Measurements from ENCODE around the gene SAP130. TPM values are rescaled to one million over a fixed set of nuclear protein-coding genes. Genes with fewer than 3 reads are reported as not detected.
A peak's percentile ranks its signal among the peaks of the same experiment; 100 is the strongest.

SAP130 gene
- total RNA-seq, 1 donor from 2014 or later: 14.2 TPM

DNA sequence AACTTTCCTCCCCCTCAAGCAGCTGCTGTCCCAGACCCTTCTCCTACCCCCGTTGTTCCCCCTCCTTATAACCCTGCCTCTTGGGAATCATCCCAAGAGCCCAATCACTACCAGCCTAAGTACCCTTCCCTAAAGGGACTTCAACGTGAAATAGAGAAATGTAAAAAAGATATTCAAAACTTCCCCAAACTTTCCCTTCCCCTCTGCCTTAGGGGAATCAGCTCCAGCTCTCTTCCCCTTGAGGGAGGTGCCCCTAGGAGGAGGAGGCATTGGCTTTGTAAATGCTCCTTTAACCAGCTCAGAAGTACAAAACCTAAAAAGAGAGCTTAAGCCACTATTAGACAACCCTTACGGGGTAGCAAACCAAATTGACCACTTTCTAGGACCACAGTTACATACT, 10.6 kb upstream of the SAP130 start:
- no peaks in the 10 kb centered on the region for H3K4me1 ChIP-seq
- no peak for DNase-seq (ENCODE audit: extremely low spot score in 2 of 2)
- no peaks in the 10 kb centered on the region for H3K36me3 ChIP-seq
- H3K27ac ChIP-seq: no peak overlapping the region
- H3K4me3 ChIP-seq: no peak overlapping the region
- H3K9me3 ChIP-seq: peaks cover 20% of the 10 kb centered on the region
- TF ChIP-seq POLR2A (IDR thresholded peaks at IDR 0.05) (no peak), POLR2AphosphoS5 (IDR thresholded peaks at IDR 0.05; ENCODE audit: insufficient read depth in 1 of 2, low read depth in 1 of 2) (no peak)
- TF ChIP-seq, protein P1, sequence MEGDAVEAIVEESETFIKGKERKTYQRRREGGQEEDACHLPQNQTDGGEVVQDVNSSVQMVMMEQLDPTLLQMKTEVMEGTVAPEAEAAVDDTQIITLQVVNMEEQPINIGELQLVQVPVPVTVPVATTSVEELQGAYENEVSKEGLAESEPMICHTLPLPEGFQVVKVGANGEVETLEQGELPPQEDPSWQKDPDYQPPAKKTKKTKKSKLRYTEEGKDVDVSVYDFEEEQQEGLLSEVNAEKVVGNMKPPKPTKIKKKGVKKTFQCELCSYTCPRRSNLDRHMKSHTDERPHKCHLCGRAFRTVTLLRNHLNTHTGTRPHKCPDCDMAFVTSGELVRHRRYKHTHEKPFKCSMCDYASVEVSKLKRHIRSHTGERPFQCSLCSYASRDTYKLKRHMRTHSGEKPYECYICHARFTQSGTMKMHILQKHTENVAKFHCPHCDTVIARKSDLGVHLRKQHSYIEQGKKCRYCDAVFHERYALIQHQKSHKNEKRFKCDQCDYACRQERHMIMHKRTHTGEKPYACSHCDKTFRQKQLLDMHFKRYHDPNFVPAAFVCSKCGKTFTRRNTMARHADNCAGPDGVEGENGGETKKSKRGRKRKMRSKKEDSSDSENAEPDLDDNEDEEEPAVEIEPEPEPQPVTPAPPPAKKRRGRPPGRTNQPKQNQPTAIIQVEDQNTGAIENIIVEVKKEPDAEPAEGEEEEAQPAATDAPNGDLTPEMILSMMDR (IDR thresholded peaks at IDR 0.05): no peak
- H3K27me3 ChIP-seq: no peaks in the 10 kb centered on the region
- intact Hi-C loops (cut with DNase I): no loop called here

GRCh38 chr2:128037649-128038048, 9.8 kb upstream of the SAP130 start:
- Histone ChIP-seq H3K9me3 (peaks cover 15% of the 10 kb centered on the region), H3K27me3 (no peaks in the 10 kb centered on the region), H3K27ac (no peak overlapping the region), H3K36me3 (no peaks in the 10 kb centered on the region), H3K4me1 (no peaks in the 10 kb centered on the region), H3K4me3 (no peak overlapping the region)
- DNase-seq (ENCODE audit: extremely low spot score in 2 of 2): no peak
- TF ChIP-seq POLR2A (IDR thresholded peaks at IDR 0.05) (no peak), POLR2AphosphoS5 (IDR thresholded peaks at IDR 0.05; ENCODE audit: insufficient read depth in 1 of 2, low read depth in 1 of 2) (no peak)
- TF ChIP-seq, protein P1 (IDR thresholded peaks at IDR 0.05): no peak
- intact Hi-C loops (cut with DNase I): no loop called here

DNA sequence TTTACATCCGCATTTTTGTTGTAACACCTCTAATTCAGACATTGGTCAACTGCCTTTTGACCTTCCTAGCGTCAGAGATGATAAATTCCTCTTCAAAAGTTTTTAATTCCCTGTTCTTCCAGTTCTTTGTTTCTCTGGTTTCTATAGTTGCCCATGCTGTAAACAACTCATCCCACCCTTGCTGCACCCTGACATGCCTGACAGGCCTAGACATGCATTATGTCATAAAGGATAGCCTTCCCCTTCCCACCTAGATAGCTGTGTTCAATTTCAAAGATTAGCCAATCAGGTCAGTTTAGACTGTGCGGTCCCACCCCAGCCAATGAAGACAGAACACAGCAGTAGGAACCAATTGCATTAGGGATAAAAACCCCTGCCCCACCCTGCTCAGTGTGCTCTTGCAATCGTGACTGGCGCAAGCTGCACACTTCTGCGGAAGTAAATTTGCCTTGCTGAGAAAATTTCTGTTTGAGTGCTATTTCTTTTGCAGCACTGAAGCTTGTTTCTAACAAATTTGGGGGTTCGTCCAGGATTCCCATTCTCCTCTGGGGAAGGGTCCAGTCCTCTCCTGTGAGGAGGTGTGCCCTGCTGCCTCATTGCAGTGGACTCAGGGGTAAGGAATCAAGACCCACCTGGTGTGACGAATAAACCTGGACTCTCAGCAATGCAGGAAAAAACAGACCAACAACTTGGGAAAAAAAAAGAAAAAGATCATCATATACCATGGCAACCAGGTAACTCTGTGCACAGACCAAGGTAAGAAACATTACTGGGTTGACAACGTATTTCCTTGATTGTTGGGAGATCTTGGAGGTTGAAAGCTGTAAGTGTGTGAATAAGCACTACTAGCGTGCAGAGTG, 9.1 kb upstream of the SAP130 start:
- no peak for DNase-seq (ENCODE audit: extremely low spot score in 2 of 2)
- H3K36me3 ChIP-seq: no peaks in the 10 kb centered on the region
- H3K27me3 ChIP-seq: no peaks in the 10 kb centered on the region
- intact Hi-C loops (cut with DNase I): no loop called here
- TF ChIP-seq POLR2A (IDR thresholded peaks at IDR 0.05): no peak
- TF ChIP-seq, protein P1 (IDR thresholded peaks at IDR 0.05): no peak
- no peak for TF ChIP-seq POLR2AphosphoS5 (IDR thresholded peaks at IDR 0.05; ENCODE audit: insufficient read depth in 1 of 2, low read depth in 1 of 2)
- no peaks in the 10 kb centered on the region for H3K4me1 ChIP-seq
- peaks cover 13% of the 10 kb centered on the region for H3K9me3 ChIP-seq
- no peak overlapping the region for H3K4me3 ChIP-seq
- H3K27ac ChIP-seq: no peak overlapping the region

- no peak for TF ChIP-seq POLR2A (IDR thresholded peaks at IDR 0.05)
- TF ChIP-seq, protein P1 (IDR thresholded peaks at IDR 0.05): no peak
- TF ChIP-seq POLR2AphosphoS5 (IDR thresholded peaks at IDR 0.05; ENCODE audit: insufficient read depth in 1 of 2, low read depth in 1 of 2): no peak
- peaks cover 3% of the 10 kb centered on the region for H3K9me3 ChIP-seq
- H3K36me3 ChIP-seq: no peaks in the 10 kb centered on the region
- intact Hi-C loops (cut with DNase I): no loop called here
- no peak overlapping the region for H3K27ac ChIP-seq
- DNase-seq (ENCODE audit: extremely low spot score in 2 of 2): no peak
- peaks cover 8% of the 10 kb centered on the region for H3K4me1 ChIP-seq
- H3K4me3 ChIP-seq: no peak overlapping the region
- H3K27me3 ChIP-seq: no peaks in the 10 kb centered on the region
Measured at GRCh38 chr2:128032092-128032491, 4.2 kb upstream of the SAP130 start.

DNA sequence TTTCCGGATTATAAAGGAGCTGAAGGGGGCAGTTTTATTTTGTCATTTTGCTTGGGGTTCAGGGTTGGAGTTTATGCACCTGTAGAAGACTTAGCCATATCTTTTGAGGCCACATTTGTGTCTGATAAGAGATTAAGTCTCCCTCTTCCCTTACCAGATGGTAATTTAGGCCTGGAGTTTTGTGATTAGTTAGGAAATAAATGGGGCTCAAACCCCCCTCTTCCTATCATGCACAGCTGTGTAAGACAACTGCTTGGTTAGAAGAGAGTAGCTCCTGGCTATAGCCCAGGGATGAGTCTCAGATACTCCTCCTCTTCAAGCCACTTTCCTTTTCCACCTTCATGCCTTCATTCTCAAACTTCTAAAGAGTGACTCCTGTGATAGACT, 802 bp upstream of the SAP130 start:
- intact Hi-C loops (cut with DNase I): loop anchor here (5.0 kb wide), 1 partner anchor 64 kb away; the partner anchor contains the start of gene UGGT1
- DNase-seq (ENCODE audit: extremely low spot score in 2 of 2): no peak
- Histone ChIP-seq H3K9me3 (no peaks in the 10 kb centered on the region), H3K4me3 (peak overlapping the region; percentile 59 to 98), H3K4me1 (peaks cover 21% of the 10 kb centered on the region), H3K27me3 (no peaks in the 10 kb centered on the region), H3K27ac (peak overlapping the region; percentile 96), H3K36me3 (no peaks in the 10 kb centered on the region)
- TF ChIP-seq, protein P1 (IDR thresholded peaks at IDR 0.05): no peak
- no peak for TF ChIP-seq POLR2A (IDR thresholded peaks at IDR 0.05)
- TF ChIP-seq POLR2AphosphoS5 (IDR thresholded peaks at IDR 0.05; ENCODE audit: insufficient read depth in 1 of 2, low read depth in 1 of 2): no peak
